Measurements from ENCODE around the gene EBNA1BP2.

EBNA1BP2 gene

DNA sequence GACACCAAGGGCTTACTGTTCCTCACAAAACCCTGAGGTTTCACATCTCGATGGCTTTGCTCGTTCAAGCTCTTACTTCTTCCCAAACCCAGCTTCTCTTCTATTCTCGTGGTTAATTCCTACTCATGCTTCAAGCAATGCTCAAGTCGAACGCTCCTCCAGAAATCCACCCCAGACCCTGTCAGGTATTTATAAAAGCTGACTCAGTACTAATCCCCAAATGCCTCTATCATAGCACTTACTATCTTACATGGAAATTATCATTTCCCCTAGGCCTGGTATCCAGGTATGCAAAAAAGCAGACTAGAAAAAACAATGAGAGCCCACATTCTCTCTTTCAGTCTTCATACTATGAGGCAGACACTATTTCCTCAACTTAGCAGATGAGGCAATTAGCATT is 6.3 kb downstream of the EBNA1BP2 start:
- Histone ChIP-seq H3K9ac (ENCODE audit: low read length) (no peak overlapping the region), H2AFZ (ENCODE audit: low read length) (no peak overlapping the region), H3K4me2 (ENCODE audit: low read depth, low read length) (no peak overlapping the region), H3K36me3 (replicated peaks; ENCODE audit: insufficient read depth, low read length) (peaks cover 24% of the 10 kb centered on the region; the same call in 1 of the 2 replicates), H3K9me2 (replicated peaks; ENCODE audit: insufficient read depth, low read length) (no peaks in the 10 kb centered on the region), H3F3A (ENCODE audit: insufficient read depth, low read length) (no peaks in the 10 kb centered on the region), H4K20me1 (ENCODE audit: insufficient read depth, low read length) (no peaks in the 10 kb centered on the region), H3K27me3 (replicated peaks; ENCODE audit: insufficient read depth, low read length) (no peaks in the 10 kb centered on the region), H3K79me2 (ENCODE audit: low read length) (peaks cover 23% of the 10 kb centered on the region), H3K4me3 (ENCODE audit: low read length) (no peak overlapping the region), H3K4me1 (ENCODE audit: low read length) (peaks cover 5% of the 10 kb centered on the region; the same call in 1 of the 2 replicates), H3K27ac (ENCODE audit: low read length) (no peak overlapping the region), H3K9me3 (replicated peaks; ENCODE audit: insufficient read depth, low read length) (no peaks in the 10 kb centered on the region)
- TF ChIP-seq EZH2phosphoT487 (IDR thresholded peaks at IDR 0.05; ENCODE audit: low read length) (no peak), EZH2 (optimal IDR thresholded peaks at IDR 0.05; ENCODE audit: low read depth, low read length) (no peak)
- TF ChIP-seq, protein P1, sequence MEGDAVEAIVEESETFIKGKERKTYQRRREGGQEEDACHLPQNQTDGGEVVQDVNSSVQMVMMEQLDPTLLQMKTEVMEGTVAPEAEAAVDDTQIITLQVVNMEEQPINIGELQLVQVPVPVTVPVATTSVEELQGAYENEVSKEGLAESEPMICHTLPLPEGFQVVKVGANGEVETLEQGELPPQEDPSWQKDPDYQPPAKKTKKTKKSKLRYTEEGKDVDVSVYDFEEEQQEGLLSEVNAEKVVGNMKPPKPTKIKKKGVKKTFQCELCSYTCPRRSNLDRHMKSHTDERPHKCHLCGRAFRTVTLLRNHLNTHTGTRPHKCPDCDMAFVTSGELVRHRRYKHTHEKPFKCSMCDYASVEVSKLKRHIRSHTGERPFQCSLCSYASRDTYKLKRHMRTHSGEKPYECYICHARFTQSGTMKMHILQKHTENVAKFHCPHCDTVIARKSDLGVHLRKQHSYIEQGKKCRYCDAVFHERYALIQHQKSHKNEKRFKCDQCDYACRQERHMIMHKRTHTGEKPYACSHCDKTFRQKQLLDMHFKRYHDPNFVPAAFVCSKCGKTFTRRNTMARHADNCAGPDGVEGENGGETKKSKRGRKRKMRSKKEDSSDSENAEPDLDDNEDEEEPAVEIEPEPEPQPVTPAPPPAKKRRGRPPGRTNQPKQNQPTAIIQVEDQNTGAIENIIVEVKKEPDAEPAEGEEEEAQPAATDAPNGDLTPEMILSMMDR (IDR thresholded peaks at IDR 0.05; ENCODE audit: low read length) = no peak
- DNase-seq = no peak

GRCh38 chr1:43165162-43165561 is 6.9 kb downstream of the EBNA1BP2 start:
- Histone ChIP-seq H3K27me3 (replicated peaks; ENCODE audit: insufficient read depth, low read length) (no peaks in the 10 kb centered on the region), H3K4me2 (ENCODE audit: low read depth, low read length) (no peak overlapping the region), H3K9me3 (replicated peaks; ENCODE audit: insufficient read depth, low read length) (no peaks in the 10 kb centered on the region), H3K9ac (ENCODE audit: low read length) (no peak overlapping the region), H3K27ac (ENCODE audit: low read length) (no peak overlapping the region), H3K79me2 (ENCODE audit: low read length) (peaks cover 17% of the 10 kb centered on the region), H3K36me3 (replicated peaks; ENCODE audit: insufficient read depth, low read length) (peaks cover 18% of the 10 kb centered on the region; the same call in 1 of the 2 replicates), H4K20me1 (ENCODE audit: insufficient read depth, low read length) (no peaks in the 10 kb centered on the region), H3K4me3 (ENCODE audit: low read length) (no peak overlapping the region), H3F3A (ENCODE audit: insufficient read depth, low read length) (no peaks in the 10 kb centered on the region), H2AFZ (ENCODE audit: low read length) (no peak overlapping the region), H3K4me1 (ENCODE audit: low read length) (no peaks in the 10 kb centered on the region), H3K9me2 (replicated peaks; ENCODE audit: insufficient read depth, low read length) (no peaks in the 10 kb centered on the region)
- TF ChIP-seq EZH2 (optimal IDR thresholded peaks at IDR 0.05; ENCODE audit: low read depth, low read length) = no peak
- DNase-seq = no peak

- Histone ChIP-seq H3K9me3 (replicated peaks; ENCODE audit: insufficient read depth, low read length) (no peaks in the 10 kb centered on the region), H3K27ac (ENCODE audit: low read length) (no peak overlapping the region), H3K9me2 (replicated peaks; ENCODE audit: insufficient read depth, low read length) (no peaks in the 10 kb centered on the region), H3K9ac (ENCODE audit: low read length) (no peak overlapping the region), H3K4me3 (ENCODE audit: low read length) (no peak overlapping the region), H3K36me3 (replicated peaks; ENCODE audit: insufficient read depth, low read length) (no peaks in the 10 kb centered on the region), H3K4me1 (ENCODE audit: low read length) (no peaks in the 10 kb centered on the region), H4K20me1 (ENCODE audit: insufficient read depth, low read length) (no peaks in the 10 kb centered on the region), H3F3A (ENCODE audit: insufficient read depth, low read length) (no peaks in the 10 kb centered on the region), H3K79me2 (ENCODE audit: low read length) (no peaks in the 10 kb centered on the region), H2AFZ (ENCODE audit: low read length) (no peak overlapping the region), H3K4me2 (ENCODE audit: low read depth, low read length) (no peak overlapping the region), H3K27me3 (replicated peaks; ENCODE audit: insufficient read depth, low read length) (no peaks in the 10 kb centered on the region)
- DNase-seq = no peak
- TF ChIP-seq, protein P1 (IDR thresholded peaks at IDR 0.05; ENCODE audit: low read length) = no peak
- TF ChIP-seq EZH2phosphoT487 (IDR thresholded peaks at IDR 0.05; ENCODE audit: low read length) (no peak), EZH2 (optimal IDR thresholded peaks at IDR 0.05; ENCODE audit: low read depth, low read length) (no peak)
Measured at GRCh38 chr1:43156026-43156425, 16.1 kb downstream of the EBNA1BP2 start.

GRCh38 chr1:43153443-43153842 is 18.6 kb downstream of the EBNA1BP2 start:
- no peak for TF ChIP-seq EZH2 (optimal IDR thresholded peaks at IDR 0.05; ENCODE audit: low read depth, low read length)
- TF ChIP-seq EZH2phosphoT487 (IDR thresholded peaks at IDR 0.05; ENCODE audit: low read length) = no peak
- TF ChIP-seq, protein P1 (IDR thresholded peaks at IDR 0.05; ENCODE audit: low read length) = no peak

More at GRCh38 chr1:43153443-43153842, 18.6 kb downstream of the EBNA1BP2 start:
- Histone ChIP-seq H3K27me3 (replicated peaks; ENCODE audit: insufficient read depth, low read length) (no peaks in the 10 kb centered on the region), H3K9ac (ENCODE audit: low read length) (no peak overlapping the region), H4K20me1 (ENCODE audit: insufficient read depth, low read length) (no peaks in the 10 kb centered on the region), H2AFZ (ENCODE audit: low read length) (no peak overlapping the region), H3K9me2 (replicated peaks; ENCODE audit: insufficient read depth, low read length) (no peaks in the 10 kb centered on the region), H3K4me3 (ENCODE audit: low read length) (no peak overlapping the region), H3K4me2 (ENCODE audit: low read depth, low read length) (no peak overlapping the region), H3F3A (ENCODE audit: insufficient read depth, low read length) (no peaks in the 10 kb centered on the region), H3K4me1 (ENCODE audit: low read length) (no peaks in the 10 kb centered on the region), H3K36me3 (replicated peaks; ENCODE audit: insufficient read depth, low read length) (no peaks in the 10 kb centered on the region), H3K9me3 (replicated peaks; ENCODE audit: insufficient read depth, low read length) (no peaks in the 10 kb centered on the region), H3K79me2 (ENCODE audit: low read length) (no peaks in the 10 kb centered on the region), H3K27ac (ENCODE audit: low read length) (no peak overlapping the region)
- DNase-seq = no peak
